ENCODE results near the gene BCAS1. TPM values are rescaled to one million over a fixed set of nuclear protein-coding genes. Genes with fewer than 3 reads are reported as not detected.

Gene BCAS1
- total RNA-seq, 4 donors from 2014 or later: 0.35 to 1.0 TPM; not detected in 2

DNA sequence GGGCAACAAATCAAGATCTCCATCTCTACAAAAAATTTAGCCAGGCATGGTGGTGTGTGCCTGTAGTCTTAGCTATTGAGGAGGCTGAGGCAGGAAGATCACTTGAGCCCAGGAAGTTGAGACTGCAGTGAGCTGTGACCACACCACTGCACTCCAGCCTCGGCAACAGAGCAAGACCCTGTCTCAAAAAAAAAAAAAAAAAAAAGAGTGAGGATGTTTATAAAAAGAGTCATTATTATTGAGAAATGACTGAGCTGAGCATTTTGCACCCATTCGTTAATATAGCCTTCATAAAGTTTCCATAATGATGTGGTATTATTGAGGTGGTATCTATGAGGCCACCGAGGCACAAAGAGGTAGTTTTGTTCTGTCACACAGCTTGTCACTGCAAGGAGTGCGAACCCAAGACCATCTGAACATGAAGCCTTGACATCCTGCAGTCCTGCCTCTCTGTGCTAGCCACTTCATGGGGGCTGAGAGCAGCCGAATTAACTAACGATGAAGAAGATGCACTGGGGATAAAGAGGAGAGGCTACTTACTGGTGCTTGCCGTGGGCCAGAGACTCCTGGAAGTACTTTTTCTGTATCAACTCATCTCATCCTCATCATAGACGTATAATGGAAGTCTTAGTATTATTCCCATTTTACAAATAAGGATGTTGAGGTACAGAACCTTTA, 175.5 kb downstream of the BCAS1 start:
- no peak for ATAC-seq
- Histone ChIP-seq H3K4me1 (peaks cover 2 to 12% (median 8%) of the 10 kb centered on the region in 3 donors), H3K36me3 (no peaks in the 10 kb centered on the region), H3K27me3 (no peaks in the 10 kb centered on the region), H3K27ac (no peak overlapping the region), H3K4me3 (no peak overlapping the region), H3K9me3 (peaks cover 0 to 11% (median 0%) of the 10 kb centered on the region in 3 donors)
- WGBS, 2 donors (ENCODE audit: low coverage in 1 of 2): 83 to 95% methylated on average over 4 to 8 of the region's 8 CpGs
- TF ChIP-seq POLR2A (IDR thresholded peaks at IDR 0.05) (no peak), POLR2AphosphoS5 (IDR thresholded peaks at IDR 0.05) (no peak), EP300 (IDR thresholded peaks at IDR 0.05) (no peak)
- TF ChIP-seq, protein P1, sequence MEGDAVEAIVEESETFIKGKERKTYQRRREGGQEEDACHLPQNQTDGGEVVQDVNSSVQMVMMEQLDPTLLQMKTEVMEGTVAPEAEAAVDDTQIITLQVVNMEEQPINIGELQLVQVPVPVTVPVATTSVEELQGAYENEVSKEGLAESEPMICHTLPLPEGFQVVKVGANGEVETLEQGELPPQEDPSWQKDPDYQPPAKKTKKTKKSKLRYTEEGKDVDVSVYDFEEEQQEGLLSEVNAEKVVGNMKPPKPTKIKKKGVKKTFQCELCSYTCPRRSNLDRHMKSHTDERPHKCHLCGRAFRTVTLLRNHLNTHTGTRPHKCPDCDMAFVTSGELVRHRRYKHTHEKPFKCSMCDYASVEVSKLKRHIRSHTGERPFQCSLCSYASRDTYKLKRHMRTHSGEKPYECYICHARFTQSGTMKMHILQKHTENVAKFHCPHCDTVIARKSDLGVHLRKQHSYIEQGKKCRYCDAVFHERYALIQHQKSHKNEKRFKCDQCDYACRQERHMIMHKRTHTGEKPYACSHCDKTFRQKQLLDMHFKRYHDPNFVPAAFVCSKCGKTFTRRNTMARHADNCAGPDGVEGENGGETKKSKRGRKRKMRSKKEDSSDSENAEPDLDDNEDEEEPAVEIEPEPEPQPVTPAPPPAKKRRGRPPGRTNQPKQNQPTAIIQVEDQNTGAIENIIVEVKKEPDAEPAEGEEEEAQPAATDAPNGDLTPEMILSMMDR (IDR thresholded peaks at IDR 0.05): no peak

Small RNAs within 50 kb of the gene (small RNA-seq; reads per million reads assigned to genes)
- 0 reads per million in 4 donors for gene MIR4756

Other genes with a start within 250 kb of the BCAS1 start
- under 1 TPM in 1 of 4 donors, not detected in 3; 0.69 TPM for gene CYP24A1, start 103.4 kb upstream of the BCAS1 start, total RNA-seq
- gene PFDN4, start 137.5 kb upstream of the BCAS1 start, total RNA-seq: 10 to 100 TPM; 39.2 to 91.8 (median 48.5) TPM